Measurements from ENCODE around the gene KRT13. TPM values are rescaled to one million over a fixed set of nuclear protein-coding genes. Genes with fewer than 3 reads are reported as not detected.

The KRT13 gene
- total RNA-seq, 4 donors from 2014 or later: 20.7 to 1,501 (median 80.1) TPM

- peaks cover 20% of the 10 kb centered on the region for H3K27me3 ChIP-seq
- H3K9me3 ChIP-seq: no peaks in the 10 kb centered on the region
- no peaks in the 10 kb centered on the region for H3K36me3 ChIP-seq
- WGBS, 2 donors (ENCODE audit: low coverage in 1 of 2): 40% methylated on average over 1 of the region's 10 CpGs; no CpG with 5 or more reads in 1 of the 2 donors
- TF ChIP-seq, protein P1, sequence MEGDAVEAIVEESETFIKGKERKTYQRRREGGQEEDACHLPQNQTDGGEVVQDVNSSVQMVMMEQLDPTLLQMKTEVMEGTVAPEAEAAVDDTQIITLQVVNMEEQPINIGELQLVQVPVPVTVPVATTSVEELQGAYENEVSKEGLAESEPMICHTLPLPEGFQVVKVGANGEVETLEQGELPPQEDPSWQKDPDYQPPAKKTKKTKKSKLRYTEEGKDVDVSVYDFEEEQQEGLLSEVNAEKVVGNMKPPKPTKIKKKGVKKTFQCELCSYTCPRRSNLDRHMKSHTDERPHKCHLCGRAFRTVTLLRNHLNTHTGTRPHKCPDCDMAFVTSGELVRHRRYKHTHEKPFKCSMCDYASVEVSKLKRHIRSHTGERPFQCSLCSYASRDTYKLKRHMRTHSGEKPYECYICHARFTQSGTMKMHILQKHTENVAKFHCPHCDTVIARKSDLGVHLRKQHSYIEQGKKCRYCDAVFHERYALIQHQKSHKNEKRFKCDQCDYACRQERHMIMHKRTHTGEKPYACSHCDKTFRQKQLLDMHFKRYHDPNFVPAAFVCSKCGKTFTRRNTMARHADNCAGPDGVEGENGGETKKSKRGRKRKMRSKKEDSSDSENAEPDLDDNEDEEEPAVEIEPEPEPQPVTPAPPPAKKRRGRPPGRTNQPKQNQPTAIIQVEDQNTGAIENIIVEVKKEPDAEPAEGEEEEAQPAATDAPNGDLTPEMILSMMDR (IDR thresholded peaks at IDR 0.05): no peak
- TF ChIP-seq POLR2A (IDR thresholded peaks at IDR 0.05) (no peak), POLR2AphosphoS5 (IDR thresholded peaks at IDR 0.05) (no peak), EP300 (IDR thresholded peaks at IDR 0.05) (no peak)
- H3K27ac ChIP-seq: no peak overlapping the region
- H3K4me1 ChIP-seq: no peaks in the 10 kb centered on the region
- ATAC-seq: no peak
- H3K4me3 ChIP-seq: no peak overlapping the region
Observed at GRCh38 chr17:41520821-41521521, 15.6 kb upstream of the KRT13 start.

DNA sequence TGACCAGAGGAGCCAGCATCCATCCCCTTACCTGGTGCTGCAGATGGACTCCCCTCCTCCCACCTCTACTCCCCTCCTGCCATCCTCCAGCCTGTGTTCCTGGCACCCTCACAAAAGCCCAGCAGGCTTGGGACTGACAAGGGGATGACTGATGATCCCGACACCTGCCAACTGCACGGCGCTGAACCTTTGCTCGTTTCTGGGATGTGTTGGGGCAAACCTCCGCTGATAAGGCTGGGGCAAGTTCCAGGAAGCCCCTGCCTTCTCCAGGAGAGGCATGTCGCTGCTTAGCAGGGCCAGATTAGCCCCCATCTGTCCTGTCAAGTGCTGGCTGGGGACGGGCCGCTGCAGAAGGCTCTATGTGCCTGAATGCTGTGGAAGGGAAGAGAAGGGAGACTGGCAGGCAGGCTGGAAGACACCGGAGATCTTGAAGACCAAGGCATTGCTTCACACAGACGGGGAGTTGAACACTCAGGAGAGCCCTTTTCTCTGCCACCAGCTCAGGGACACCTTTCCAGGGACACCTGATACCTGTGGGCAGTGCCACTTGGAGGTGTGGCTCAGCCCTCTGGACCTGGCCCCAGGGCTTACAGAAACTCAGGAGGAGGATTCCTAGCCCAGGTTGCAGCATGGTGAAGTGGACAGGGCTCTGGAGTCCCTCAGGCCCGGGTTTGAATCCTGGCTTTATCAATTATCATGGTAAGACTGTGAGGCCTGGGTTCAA lies 14.3 kb upstream of the KRT13 start:
- H3K4me3 ChIP-seq: no peak overlapping the region
- peaks cover 20% of the 10 kb centered on the region for H3K27me3 ChIP-seq
- no peak for ATAC-seq
- H3K36me3 ChIP-seq: no peaks in the 10 kb centered on the region
- no peaks in the 10 kb centered on the region for H3K4me1 ChIP-seq
- no peak overlapping the region for H3K27ac ChIP-seq
- TF ChIP-seq POLR2A (IDR thresholded peaks at IDR 0.05) (no peak), EP300 (IDR thresholded peaks at IDR 0.05) (no peak), POLR2AphosphoS5 (IDR thresholded peaks at IDR 0.05) (no peak)
- TF ChIP-seq, protein P1 (IDR thresholded peaks at IDR 0.05): no peak
- WGBS, 2 donors (ENCODE audit: low coverage in 1 of 2): 50 to 68% methylated on average over 1 to 3 of the region's 11 CpGs
- no peaks in the 10 kb centered on the region for H3K9me3 ChIP-seq

- peaks cover 20% of the 10 kb centered on the region for H3K27me3 ChIP-seq
- H3K4me1 ChIP-seq: no peaks in the 10 kb centered on the region
- no peak for ATAC-seq
- 83% methylated on average over 2 of the region's 8 CpGs; no CpG with 5 or more reads in 1 of the 2 donors for WGBS, 2 donors (ENCODE audit: low coverage in 1 of 2)
- H3K9me3 ChIP-seq: no peaks in the 10 kb centered on the region
- H3K27ac ChIP-seq: no peak within 1 kb of the TSS
- H3K36me3 ChIP-seq: no peaks in the 10 kb centered on the region
- no peak for TF ChIP-seq EP300 (IDR thresholded peaks at IDR 0.05)
- no peak for TF ChIP-seq POLR2A (IDR thresholded peaks at IDR 0.05)
- no peak for TF ChIP-seq POLR2AphosphoS5 (IDR thresholded peaks at IDR 0.05)
- TF ChIP-seq, protein P1 (IDR thresholded peaks at IDR 0.05): no peak
- H3K4me3 ChIP-seq: no peak within 1 kb of the TSS
Observed at GRCh38 chr17:41518789-41519449, 13.5 kb upstream of the KRT13 start, which contains the start of gene KRT15. Gene KRT15, minus strand, starts transcription at chr17:41518890. Its CDS starts 63 bp downstream, at chr17:41518827.

- H3K4me3 ChIP-seq: no peak overlapping the region
- H3K36me3 ChIP-seq: no peaks in the 10 kb centered on the region
- no peak overlapping the region for H3K27ac ChIP-seq
- H3K27me3 ChIP-seq: peaks cover 20% of the 10 kb centered on the region
- no peaks in the 10 kb centered on the region for H3K9me3 ChIP-seq
- no peaks in the 10 kb centered on the region for H3K4me1 ChIP-seq
- ATAC-seq: no peak
- WGBS, 2 donors (ENCODE audit: low coverage in 1 of 2): 80% methylated on average over 1 of the region's 3 CpGs; no CpG with 5 or more reads in 1 of the 2 donors
- no peak for TF ChIP-seq POLR2A (IDR thresholded peaks at IDR 0.05)
- TF ChIP-seq, protein P1 (IDR thresholded peaks at IDR 0.05): no peak
Observed at GRCh38 chr17:41518031-41518430, 12.6 kb upstream of the KRT13 start.

Data from gastroesophageal sphincter (tissue), 4 donors.